Nephron (organoid): ENCODE measurements around the gene DHDDS.

Experiments used
- H3K27ac Mint-ChIP-seq, 3 experiments: 2 replicates each; pipeline ENCODE4 v1.8.0; 2020; ENCODE audit warnings: mixed read lengths in 3 of 3, mild to moderate bottlenecking in 2 of 3, moderate library complexity in 1 of 3
- H3K27me3 Mint-ChIP-seq: 2 replicates; pipeline ENCODE4 v1.8.0; 2021; ENCODE audit warnings: low read depth, mild to moderate bottlenecking, moderate library complexity, mixed read lengths
- H3K36me3 Mint-ChIP-seq: 2 replicates; pipeline ENCODE4 v1.8.0; 2020; ENCODE audit warnings: low read depth, mixed read lengths
- H3K4me1 Mint-ChIP-seq: 2 replicates; pipeline ENCODE4 v1.8.0; 2020; ENCODE audit warnings: mixed read lengths
- H3K4me3 Mint-ChIP-seq, 3 experiments: 2 replicates each; pipeline ENCODE4 v1.8.0; 2020; ENCODE audit warnings: mild to moderate bottlenecking in 3 of 3, mixed read lengths in 3 of 3, moderate library complexity in 2 of 3
- H3K9me3 Mint-ChIP-seq: 2 replicates; pipeline ENCODE4 v1.8.0; 2020; ENCODE audit warnings: mixed read lengths
- TF ChIP-seq, protein P1 (sequence below), 3 experiments: fragments of 200-600 bp; sonication (generic); IDR thresholded peaks; one replicate each; pipeline ENCODE4 v1.5.0; 2021; ENCODE audit warnings: antibody characterized with exemption in 3 of 3; ENCODE audit not compliant: unreplicated experiment in 3 of 3

Gene DHDDS

DNA sequence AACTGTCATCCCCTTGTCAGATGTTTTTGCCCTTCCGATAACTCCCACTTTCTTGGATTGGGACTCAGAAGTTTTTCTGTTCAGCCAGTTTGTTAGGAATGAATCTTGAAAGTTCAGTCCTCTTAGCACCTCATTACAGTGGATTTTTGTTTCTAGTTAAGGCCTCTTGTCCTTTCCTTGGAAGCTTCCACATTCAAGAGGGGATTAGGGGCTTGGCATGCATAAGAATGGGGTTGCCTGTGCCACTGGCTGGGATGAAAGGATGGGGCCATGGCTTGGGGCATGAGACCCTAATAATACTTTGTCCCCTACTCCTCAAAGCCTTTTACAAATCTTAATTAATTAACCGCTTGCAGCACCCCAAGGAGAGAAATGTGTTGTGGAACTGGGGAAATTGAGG is 2.4 kb upstream of the DHDDS start:
- H3K27me3 Mint-ChIP-seq = peaks cover 4% of the 10 kb centered on the region

GRCh38 chr1:26432793-26433192 is 672 bp downstream of the DHDDS start:
- Mint-ChIP-seq H3K27ac (peak overlapping the region; percentile 59 to 95 (median 94)), H3K27me3 (peaks cover 4% of the 10 kb centered on the region)

More for the DNA sequence above, 2.4 kb upstream of the DHDDS start:
- Mint-ChIP-seq H3K36me3 (peaks cover 16% of the 10 kb centered on the region), H3K4me1 (peaks cover 8% of the 10 kb centered on the region), H3K27ac (no peak overlapping the region), H3K4me3 (peak overlapping the region in 1 of 3 experiments; percentile 57), H3K9me3 (no peaks in the 10 kb centered on the region)
- TF ChIP-seq, protein P1, sequence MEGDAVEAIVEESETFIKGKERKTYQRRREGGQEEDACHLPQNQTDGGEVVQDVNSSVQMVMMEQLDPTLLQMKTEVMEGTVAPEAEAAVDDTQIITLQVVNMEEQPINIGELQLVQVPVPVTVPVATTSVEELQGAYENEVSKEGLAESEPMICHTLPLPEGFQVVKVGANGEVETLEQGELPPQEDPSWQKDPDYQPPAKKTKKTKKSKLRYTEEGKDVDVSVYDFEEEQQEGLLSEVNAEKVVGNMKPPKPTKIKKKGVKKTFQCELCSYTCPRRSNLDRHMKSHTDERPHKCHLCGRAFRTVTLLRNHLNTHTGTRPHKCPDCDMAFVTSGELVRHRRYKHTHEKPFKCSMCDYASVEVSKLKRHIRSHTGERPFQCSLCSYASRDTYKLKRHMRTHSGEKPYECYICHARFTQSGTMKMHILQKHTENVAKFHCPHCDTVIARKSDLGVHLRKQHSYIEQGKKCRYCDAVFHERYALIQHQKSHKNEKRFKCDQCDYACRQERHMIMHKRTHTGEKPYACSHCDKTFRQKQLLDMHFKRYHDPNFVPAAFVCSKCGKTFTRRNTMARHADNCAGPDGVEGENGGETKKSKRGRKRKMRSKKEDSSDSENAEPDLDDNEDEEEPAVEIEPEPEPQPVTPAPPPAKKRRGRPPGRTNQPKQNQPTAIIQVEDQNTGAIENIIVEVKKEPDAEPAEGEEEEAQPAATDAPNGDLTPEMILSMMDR (IDR thresholded peaks at IDR 0.05; ENCODE audit: unreplicated experiment in 3 of 3) = no peak

GRCh38 chr1:26434161-26434752 is 2.1 kb downstream of the DHDDS start:
- Mint-ChIP-seq H3K4me3 (peak overlapping the region in 2 of 3 experiments; percentile 0 to 39), H3K27me3 (peaks cover 4% of the 10 kb centered on the region), H3K36me3 (peaks cover 17% of the 10 kb centered on the region), H3K9me3 (no peaks in the 10 kb centered on the region), H3K4me1 (peaks cover 8% of the 10 kb centered on the region), H3K27ac (no peak overlapping the region)
- TF ChIP-seq, protein P1 (IDR thresholded peaks at IDR 0.05; ENCODE audit: unreplicated experiment in 3 of 3) = no peak

More at GRCh38 chr1:26432793-26433192, 672 bp downstream of the DHDDS start:
- Mint-ChIP-seq H3K4me1 (peaks cover 8% of the 10 kb centered on the region), H3K9me3 (no peaks in the 10 kb centered on the region), H3K4me3 (peak overlapping the region; percentile 96 to 97 (median 97)), H3K36me3 (peaks cover 8% of the 10 kb centered on the region)
- TF ChIP-seq, protein P1 (IDR thresholded peaks at IDR 0.05; ENCODE audit: unreplicated experiment in 3 of 3) = no peak

GRCh38 chr1:26438041-26438440 is 5.9 kb downstream of the DHDDS start:
- H3K4me3 Mint-ChIP-seq = no peak overlapping the region
- TF ChIP-seq, protein P1 (IDR thresholded peaks at IDR 0.05; ENCODE audit: unreplicated experiment in 3 of 3) = no peak
- no peak overlapping the region for H3K27ac Mint-ChIP-seq
- no peaks in the 10 kb centered on the region for H3K27me3 Mint-ChIP-seq
- no peaks in the 10 kb centered on the region for H3K9me3 Mint-ChIP-seq
- peaks cover 39% of the 10 kb centered on the region for H3K36me3 Mint-ChIP-seq
- no peaks in the 10 kb centered on the region for H3K4me1 Mint-ChIP-seq

- TF ChIP-seq, protein P1 (IDR thresholded peaks at IDR 0.05; ENCODE audit: unreplicated experiment in 3 of 3) = no peak
- H3K27me3 Mint-ChIP-seq = no peaks in the 10 kb centered on the region
- no peak overlapping the region for H3K4me3 Mint-ChIP-seq
- peaks cover 51% of the 10 kb centered on the region for H3K36me3 Mint-ChIP-seq
- H3K27ac Mint-ChIP-seq = no peak overlapping the region
- H3K9me3 Mint-ChIP-seq = no peaks in the 10 kb centered on the region
- no peaks in the 10 kb centered on the region for H3K4me1 Mint-ChIP-seq
Observed at GRCh38 chr1:26440259-26440658, 8.1 kb downstream of the DHDDS start.

DNA sequence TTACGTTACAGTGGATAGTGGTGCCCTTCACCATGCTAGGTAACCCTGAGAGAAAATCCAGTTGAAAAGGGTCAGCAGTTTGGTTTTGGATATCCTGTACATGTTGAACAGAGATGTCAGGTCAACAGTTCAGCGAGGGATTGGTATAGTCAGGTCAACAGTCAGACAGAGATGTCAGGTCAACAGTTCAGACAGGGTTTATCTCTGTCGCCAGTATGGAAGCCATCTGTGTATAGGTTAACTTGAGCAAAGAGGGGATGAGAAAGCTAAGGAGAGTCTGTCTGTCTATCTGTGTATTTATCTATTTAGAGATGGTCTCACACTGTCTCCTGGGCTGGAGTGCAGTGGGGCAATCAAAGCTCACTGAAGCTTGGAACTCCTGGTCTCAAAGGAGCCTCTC is 17.7 kb downstream of the DHDDS start:
- H3K9me3 Mint-ChIP-seq = no peaks in the 10 kb centered on the region
- no peaks in the 10 kb centered on the region for H3K4me1 Mint-ChIP-seq
- H3K27me3 Mint-ChIP-seq = no peaks in the 10 kb centered on the region
- H3K4me3 Mint-ChIP-seq = no peak overlapping the region
- TF ChIP-seq, protein P1 (IDR thresholded peaks at IDR 0.05; ENCODE audit: unreplicated experiment in 3 of 3) = no peak
- no peak overlapping the region for H3K27ac Mint-ChIP-seq
- peaks cover 57% of the 10 kb centered on the region for H3K36me3 Mint-ChIP-seq
